GM18867 (cell line): ENCODE results near the gene RELB.
A peak's percentile ranks its signal among the peaks of the same experiment; 100 is the strongest.

Experiments used
- ATAC-seq: cut with Tn5 transposase; IDR thresholded peaks from one replicate; pipeline ENCODE4 v1.9.1; 2021; ENCODE audit warnings: mild to moderate bottlenecking, moderate library complexity; ENCODE audit not compliant: unreplicated experiment

RELB gene

DNA sequence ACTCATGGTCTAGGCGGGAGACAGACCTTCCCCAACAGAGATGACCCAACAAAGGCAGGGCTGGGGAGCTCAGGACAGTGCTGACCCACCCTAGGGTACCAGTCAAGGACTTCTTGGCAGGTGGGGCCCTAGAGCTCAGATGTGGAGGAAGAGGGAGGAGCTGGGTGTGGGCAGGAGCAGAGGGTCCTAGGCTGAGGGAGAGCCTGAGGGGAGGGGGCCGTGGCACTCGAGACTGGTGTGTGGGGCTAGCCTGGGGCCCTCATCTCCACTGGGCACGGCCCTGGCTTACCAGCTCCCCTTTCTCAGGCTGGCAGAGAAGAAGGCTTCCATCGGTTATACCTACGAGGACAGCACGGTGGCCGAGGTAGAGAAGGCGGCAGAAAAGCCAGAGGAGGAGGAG is 56.2 kb downstream of the RELB start:
- ATAC-seq, result no peak

DNA sequence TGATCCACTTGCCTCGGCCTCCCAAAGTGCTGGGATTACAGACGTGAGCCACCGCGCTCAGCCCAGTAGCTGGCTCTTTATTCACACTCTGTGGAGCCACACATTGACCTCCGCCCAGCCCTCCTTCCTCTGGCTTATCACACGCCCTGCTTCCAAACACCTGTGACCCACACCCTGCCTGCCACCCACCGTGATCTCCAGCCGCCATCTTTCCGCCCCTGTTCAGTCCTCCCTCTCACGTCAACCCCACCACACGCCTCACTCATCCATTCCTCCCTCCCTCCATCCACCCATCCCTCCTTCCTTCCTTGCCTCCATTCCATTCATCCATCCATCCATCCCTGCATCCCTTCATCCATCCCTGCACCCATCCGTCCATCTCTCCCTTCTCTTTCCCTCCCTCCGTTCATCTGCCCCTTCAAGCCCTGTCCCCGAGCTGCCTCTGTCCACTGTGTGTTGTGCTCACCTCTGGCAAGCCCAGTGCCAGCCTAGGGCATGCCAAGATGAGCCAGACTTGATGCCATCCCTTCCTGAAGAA is 57.4 kb downstream of the RELB start:
- ATAC-seq, result no peak

DNA sequence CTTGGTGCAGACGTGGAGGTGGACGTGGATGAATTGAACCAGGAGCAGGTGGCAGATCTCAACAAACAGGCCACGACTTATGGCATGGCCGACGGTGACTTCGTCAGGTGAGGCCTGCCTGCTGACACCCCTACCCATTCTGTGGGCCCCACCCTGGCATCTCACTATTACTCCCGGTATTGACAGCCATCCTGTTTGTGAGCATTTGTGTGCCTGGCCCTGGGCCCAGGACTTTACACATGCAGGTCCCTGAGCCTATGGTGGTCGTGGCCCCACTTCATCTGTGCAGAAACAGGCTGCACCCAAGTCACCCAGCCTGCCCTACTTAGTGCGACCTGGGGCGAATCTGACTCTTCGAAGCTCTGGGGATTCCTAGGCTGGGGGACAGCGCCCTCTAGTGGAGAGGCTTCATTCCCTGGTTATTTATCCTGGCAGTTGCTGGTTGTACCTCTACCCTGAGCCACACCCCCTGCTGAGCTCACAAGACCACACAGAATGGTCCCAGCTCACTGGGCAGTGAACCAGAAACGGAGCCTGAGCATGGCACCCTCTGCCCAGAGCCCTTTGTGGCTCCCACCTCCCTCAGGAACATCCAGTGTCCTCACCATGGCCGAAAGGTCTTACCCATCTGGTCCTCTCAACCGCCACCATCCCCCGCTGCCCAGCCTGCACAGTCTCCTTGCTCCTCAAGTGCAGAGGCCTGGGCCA is 58.1 kb downstream of the RELB start:
- peak; percentile 48 for ATAC-seq

DNA sequence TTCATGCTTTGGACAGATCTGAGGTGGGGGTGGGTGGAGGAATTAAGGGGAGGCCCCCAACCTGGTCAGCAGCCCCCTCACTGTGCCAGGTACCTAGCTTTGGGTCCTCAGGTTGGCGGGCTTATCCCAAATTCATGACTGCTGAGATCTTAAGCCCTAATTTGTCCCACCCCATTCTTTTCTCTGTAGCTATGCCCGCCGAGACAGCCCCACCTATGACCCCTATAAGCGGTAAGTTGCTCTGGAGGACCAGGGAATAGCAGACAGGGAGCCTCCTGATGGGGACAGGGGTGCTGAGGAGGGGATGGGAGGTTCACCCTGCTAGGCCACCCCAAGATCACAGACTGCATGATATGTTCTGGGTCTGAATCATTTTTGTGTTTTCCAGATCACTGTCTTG is 60.7 kb downstream of the RELB start:
- ATAC-seq, result no peak

DNA sequence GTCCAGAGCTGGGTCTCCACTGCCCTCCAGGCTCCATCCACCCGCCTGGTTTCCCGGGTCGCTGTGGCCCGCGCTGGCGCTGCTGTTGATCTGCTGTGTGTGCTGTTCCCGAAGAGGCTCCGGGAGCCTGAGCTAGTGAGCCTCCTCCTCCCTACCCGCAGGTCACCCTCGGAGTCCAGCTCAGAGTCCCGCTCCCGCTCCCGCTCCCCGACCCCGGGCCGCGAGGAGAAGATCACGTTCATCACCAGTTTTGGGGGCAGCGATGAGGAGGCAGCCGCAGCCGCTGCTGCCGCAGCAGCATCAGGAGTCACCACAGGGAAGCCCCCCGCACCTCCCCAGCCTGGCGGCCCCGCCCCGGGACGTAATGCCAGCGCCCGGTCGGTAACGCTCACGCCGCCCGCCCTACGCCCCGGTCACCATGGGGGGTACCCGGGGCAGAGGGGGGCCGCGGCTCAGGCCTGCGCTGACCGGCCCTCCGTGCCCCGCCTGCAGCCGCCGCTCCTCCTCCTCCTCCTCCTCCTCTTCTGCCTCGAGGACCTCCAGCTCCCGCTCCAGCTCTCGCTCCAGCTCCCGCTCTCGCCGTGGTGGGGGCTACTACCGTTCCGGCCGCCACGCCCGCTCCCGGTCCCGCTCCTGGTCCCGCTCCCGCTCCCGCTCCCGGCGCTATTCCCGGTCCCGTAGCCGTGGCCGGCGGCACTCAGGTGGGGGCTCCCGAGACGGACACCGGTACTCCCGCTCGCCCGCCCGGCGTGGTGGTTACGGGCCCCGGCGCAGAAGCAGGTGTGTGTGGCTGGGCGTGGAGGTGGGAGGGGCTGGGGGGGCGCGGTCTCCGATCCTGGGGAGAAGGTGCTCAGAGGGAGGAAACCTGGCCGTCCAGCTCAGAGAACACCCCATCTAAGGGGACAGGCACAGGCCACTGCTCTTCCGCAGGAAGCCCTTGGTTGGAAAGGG is 62.9 kb downstream of the RELB start:
- ATAC-seq, result no peak

DNA sequence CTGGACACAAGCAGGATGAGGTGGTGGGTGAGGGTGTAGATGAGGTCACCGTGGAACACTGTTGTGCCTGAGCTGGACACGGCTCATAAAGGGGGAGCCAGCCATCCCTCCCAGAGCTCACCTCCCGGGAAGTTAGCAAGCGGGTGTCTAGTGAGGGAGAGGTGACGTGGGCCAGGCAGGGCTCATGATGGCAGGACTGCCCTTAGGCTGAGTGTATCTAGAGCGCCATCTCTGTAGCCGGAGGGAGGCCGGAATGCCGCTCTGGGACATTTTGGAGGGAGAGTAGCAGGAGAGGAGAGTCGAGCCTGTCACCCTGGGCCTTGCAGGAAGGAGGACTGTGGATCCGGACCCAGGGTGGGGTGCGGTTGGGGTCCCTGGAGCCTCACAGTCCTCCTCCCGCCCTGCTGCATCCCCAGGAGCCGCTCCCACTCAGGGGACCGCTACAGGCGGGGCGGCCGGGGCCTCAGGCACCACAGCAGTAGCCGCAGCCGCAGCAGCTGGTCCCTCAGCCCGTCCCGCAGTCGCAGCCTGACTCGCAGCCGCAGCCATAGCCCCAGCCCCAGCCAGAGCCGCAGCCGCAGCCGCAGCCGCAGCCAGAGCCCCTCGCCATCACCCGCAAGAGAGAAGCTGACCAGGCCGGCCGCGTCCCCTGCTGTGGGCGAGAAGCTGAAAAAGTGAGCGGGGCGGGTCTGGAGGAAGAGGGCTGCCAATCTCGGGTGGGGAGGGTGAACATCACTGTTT is 65.8 kb downstream of the RELB start:
- no peak for ATAC-seq

DNA sequence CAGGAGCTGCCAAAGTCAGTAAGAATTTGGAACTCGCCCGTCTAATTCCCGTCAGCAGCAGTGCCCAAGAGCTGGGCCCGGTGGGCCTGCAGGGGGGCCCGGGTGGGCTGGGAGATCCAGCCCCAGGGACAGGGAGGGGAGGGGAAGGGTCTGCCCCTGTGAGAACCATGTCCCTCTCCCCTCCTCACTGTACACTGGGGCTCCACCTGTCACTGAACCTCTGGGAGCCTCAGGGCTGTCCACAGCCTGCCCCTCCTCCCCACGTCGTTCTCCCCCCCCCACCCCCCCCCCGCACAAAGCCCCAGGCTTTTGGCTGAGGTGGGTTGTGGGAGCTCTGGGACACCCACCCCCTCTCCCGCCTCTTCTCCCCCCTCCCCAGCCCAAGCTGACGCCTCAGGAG is 66.8 kb downstream of the RELB start:
- ATAC-seq, result no peak

DNA sequence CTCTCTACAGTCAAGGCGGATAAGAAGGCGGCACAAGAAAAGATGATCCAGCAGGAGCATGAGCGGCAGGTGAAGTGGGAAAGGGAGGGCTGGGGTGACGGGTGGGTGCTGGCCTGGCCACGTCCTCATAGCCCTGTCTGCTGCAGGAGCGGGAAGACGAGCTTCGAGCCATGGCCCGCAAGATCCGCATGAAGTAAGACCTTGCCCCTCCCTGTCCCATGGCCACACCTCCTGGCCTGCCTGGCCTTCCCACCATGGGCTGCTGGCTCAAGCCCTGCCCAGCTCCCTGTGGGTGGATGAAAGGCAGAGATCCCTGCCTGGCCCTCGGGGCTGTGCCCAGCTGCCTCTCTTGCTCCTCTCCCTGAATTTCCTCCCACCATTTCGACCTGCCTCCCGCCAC is 67.8 kb downstream of the RELB start:
- ATAC-seq, result no peak

DNA sequence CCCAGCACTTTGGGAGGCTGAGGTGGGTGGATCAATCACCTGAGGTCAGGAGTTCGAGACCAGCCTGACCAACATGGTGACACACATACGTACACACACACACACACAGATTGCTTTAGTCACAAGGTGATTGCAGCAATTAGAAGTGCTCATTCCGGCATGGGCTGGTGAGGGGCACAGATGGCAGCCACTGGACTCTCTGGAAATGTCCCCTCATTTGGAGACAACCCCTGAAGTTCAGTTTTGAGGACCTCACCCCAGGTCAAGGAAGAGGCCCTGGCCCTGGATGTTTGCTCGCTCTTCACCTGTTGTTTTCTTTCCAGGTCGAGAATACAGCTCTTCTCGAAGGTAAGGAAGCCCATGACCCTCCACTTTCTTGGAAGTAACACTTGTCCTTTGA is 69.0 kb downstream of the RELB start:
- no peak for ATAC-seq

DNA sequence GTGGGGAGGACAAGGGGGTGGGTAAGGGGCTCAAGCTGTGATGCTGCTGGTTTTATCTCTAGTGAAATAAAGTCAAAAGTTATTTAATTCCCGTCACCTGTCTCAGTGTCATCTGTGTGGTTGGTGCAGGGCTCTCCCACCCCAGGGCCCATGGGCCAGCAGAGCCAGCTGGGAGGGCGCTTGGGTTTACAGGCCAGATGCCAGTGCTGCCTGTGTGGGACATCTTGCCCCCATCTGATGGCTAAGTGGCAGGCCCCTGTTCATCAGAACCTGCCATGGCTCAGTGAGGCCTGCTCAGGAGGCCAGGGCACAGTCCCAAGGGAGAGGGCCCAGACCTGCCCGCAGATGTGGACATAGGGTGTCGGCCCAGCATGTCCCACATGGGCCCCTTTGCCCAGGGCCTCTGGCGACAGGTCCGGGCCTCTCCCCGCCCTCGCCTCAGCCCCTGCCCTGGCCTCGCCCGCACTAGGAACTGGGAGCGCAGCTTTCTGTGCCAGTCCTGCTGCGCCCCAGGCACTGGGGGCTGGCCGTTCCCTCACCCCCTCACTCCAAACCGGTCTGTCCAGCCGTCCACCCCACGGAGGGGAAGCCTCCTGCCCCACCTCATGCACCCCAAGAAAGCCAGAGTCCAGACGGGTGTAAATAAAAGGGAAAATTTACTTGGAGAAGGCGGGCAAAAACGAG is 69.7 kb downstream of the RELB start:
- ATAC-seq, result no peak

DNA sequence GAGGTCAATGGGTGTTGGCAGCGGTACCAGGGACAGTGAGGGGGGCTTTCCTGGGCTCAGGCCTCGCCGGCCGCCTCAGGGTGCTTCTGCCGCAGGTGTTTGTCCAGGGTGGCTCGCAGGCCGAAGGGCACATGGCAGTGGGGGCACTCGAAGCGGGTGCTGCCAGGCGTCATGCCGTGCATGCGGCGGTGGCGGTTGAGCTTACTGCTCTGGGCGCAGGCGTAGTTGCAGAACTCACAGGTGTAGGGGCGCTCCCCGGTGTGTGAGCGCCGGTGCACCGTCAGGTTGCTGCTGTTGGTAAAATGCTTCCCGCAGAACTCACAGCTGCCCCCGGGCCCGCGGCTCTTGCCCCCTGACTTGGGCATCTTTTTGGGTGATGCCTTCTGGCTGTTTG is 70.3 kb downstream of the RELB start:
- ATAC-seq, result no peak

DNA sequence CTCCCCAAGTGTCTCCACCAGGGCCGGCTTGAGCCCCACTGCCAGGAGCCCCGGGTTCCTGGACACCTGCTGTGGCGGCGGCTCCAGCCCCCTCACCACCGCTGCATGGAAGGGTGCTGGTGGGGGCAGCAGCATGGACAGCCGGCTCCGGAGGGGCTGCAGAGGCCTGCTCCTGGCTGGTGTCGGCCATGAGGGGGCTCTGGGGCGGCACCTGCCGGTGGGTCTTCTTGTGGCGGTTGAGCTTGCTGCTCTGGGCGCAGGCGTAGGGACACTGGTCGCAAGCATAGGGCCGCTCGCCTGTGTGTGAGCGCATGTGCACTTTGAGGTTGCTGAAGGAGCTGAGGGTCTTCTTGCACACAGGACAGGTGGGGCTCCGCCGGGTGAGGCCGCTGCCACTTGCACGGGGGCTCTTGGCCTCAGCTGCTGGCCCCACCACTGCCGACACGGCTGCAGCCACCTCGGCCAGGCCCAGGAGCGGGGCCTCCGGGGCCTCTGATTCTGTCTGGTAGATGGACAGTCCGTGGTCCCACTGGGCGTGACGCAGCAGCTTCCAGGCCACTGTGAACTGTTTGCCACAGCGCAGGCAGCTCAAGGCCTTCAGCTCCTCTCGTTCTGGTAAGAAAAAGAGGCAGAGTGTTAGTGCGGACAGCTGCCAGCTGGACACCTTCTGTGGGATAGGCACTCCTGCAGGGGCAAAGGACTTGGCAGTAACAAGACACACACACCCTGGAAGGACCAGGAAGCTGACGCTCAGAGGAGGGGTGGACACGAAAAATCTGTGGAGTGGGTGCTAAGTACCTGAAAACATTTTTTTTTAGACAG is 70.9 kb downstream of the RELB start:
- no peak for ATAC-seq

DNA sequence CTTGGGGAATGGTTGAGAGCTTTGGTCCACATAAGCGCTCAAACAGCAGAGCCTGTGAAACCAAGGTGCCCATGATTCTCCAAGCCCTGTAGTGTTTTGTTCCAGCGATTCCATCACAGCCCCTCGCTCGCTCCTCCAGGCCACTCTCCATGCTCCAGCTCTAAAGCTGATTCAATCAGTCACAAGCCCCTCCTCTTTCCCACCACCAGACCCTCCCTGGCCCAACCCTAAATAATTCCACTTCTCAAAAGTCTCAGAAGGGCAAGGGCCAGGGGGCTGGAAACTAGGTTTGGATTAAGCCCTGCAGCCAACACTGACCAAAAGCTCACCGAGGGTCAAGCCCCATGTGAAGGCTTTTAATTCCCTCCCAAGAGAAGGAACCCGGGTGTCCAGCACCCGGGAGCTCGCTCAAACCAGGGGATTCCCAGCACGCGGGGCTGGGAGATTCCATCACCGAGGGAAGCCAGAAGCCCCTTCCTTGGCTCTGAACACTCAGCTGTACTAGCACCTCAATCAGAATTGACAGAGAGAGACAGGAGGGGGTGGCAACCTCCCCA is 73.6 kb downstream of the RELB start:
- no peak for ATAC-seq

DNA sequence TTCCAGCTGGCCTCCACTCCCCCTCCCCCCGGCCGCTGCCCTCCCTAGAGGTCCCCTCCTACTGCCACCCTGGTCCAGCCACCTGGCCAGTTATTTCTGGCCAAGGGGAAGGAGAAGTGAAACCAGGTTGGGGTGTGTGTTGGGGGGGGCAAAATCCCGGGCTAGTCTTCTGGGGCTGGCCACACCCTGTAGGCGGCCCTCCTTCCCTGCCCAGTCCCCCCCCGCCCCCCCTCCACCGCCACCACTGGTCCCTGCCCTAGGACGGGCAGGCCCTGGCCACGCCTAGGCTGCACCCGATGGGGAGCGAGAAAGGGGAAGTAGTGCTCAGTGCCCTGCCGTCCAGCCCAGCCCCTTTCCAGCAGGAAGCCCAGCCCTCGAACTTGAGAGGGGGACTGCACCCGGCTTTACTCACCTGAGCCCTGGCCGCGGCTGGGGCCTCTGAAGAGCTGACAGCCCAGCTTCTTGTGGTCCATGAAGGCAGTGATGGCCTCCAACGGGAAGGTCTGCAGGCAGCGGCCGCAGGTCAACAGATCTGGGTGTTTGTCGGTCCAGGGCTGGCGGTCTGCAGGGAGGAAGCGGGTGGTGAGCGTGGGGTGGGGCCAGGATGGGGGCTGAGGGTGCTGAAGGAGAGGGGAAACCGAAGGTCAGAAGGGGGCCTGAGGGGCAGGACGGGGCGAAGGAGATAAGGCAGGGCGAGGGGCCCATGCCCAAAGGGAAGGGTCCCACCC is 74.2 kb downstream of the RELB start:
- ATAC-seq, result peak; percentile 61

DNA sequence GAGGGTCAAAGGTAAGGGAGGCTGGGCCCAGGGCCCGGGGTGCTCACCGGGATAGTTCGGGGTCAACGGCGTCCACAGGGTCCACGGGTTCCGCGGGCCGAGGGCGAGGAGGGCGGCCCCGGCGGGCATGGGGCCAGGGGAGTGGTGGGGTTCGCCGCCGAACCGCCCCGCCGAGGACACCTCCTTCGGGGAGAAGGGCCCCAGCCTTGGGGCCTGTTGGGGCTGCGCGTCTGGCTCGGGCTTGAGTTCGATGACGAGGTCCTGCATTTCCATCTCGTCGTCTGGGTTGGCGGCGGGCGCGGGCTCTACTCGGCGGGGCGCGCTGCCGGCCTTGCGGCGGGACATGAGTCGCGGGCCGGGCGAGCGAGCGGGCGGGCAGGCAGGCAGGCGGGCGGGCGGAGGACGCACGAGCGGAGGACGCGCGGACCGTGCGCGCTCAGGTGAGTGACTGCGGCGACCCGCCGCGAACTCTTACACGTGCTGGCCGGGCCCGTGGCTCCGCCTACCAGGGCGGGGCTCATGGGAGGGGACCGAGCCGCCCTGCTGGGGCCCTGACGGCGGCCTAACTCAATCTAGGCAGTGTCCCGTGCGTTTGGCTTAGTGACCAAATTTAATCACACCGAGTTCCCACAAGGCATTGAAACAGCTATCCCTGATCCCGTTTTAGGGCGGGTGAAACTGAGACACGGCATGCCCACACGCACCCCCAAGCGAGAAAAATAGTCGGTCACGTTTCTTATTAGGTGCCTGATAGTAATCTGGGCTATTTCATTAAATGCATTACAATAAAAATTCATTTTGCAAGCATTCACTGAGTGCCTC is 75.0 kb downstream of the RELB start, which contains the start of gene ZNF296:
TSS of gene ZNF296 (minus strand) at position 450 of the 822 bp plus-strand sequence. CDS start at position 345, 105 bp downstream.
- peak; percentile 44 for ATAC-seq

DNA sequence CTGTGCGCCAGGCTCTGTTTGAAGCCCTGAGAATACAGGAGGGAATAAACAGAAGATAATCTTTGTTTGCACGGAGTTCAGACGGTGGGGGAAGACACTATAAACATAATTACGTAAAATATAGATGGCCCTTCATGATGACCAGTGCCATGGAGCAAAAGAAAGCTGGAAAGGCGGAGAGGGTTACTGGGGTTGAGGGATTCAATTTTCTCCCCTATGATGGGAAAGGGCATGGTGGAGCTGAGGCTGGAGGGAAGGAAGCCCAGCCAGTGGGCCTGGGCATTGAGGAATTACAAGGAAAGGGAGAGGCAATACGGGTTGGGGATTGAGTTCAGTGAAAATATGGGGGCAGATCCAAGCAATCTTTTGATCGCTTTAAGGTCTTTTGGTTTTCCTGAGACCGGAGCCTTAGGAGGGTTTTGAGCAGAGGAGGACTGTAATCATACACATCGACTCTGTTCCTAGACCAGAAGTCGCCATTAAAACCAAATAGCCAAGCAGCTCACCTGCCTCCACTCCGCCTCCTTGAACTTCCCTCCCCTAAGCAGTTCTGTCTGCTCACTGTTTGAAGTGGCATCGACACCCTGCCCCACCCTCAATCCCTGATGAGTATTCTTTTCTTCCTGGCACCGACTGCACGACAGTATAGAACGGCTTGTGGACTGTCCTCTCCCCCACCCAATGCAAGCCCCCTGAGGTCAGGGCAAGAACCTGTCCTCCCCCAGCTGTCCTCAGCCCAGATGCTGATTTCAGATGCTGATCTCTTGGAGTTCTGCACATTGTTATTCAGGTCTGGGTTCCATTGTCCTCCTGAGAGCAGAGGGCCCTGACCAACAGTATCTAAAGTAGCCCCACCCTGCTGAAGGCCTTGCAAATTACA is 75.8 kb downstream of the RELB start:
- no peak for ATAC-seq
